ENCODE data around the gene DCUN1D1. TPM values are rescaled to one million over a fixed set of nuclear protein-coding genes. Genes with fewer than 3 reads are reported as not detected.

Gene DCUN1D1
- total and polyA plus RNA-seq, 10 of the 15 experiments (the other 5 are each of a cell fraction or from before 2014, with no cell fraction given), result 19.8 to 47.4 (median 30.8) TPM

GRCh38 chr3:182925330-182925943 lies 54.9 kb downstream of the DCUN1D1 start (continued):
- TF ChIP-seq EED (IDR thresholded peaks at IDR 0.05; ENCODE audit: low read depth) (no peak), WRNIP1 (IDR thresholded peaks at IDR 0.05; ENCODE audit: borderline replicate concordance, low read depth, low read length) (0 out of 2 replicates have a peak, but pooled peaks have one; percentile 77), IKZF2 (IDR thresholded peaks at IDR 0.05) (peak in 1 of 2 experiments; percentile 55; a peak in 2 of 4 replicates), ZNF217 (IDR thresholded peaks at IDR 0.05) (0 out of 2 replicates have a peak, but pooled peaks have one; percentile 22), MEF2B (IDR thresholded peaks at IDR 0.05; ENCODE audit: partially characterized antibody, poor library complexity, severe bottlenecking) (peak; percentile 82), BCL3 (IDR thresholded peaks at IDR 0.05; ENCODE audit: borderline replicate concordance, insufficient read depth, low read depth, low read length, poor library complexity, severe bottlenecking) (peak; percentile 62), PML (IDR thresholded peaks at IDR 0.05; ENCODE audit: low read length) (0 out of 2 replicates have a peak, but pooled peaks have one; percentile 38), SRF (IDR thresholded peaks at IDR 0.05; ENCODE audit: low read depth in 2 of 2, low read length in 2 of 2) (no peak), ATF2 (IDR thresholded peaks at IDR 0.05; ENCODE audit: low read length) (peak; percentile 31), KLF5 (IDR thresholded peaks at IDR 0.05; ENCODE audit: partially characterized antibody) (no peak), NFXL1 (IDR thresholded peaks at IDR 0.05; ENCODE audit: borderline replicate concordance) (no peak), ATF7 (IDR thresholded peaks at IDR 0.05; ENCODE audit: low read depth) (no peak), IRF5 (IDR thresholded peaks at IDR 0.05; ENCODE audit: borderline replicate concordance) (no peak), TAF1 (IDR thresholded peaks at IDR 0.05; ENCODE audit: borderline replicate concordance, low read depth, low read length) (no peak), ZNF384 (IDR thresholded peaks at IDR 0.05; ENCODE audit: borderline replicate concordance, low read depth, low read length) (no peak), PKNOX1 (IDR thresholded peaks at IDR 0.05) (peak; percentile 96), IRF3 (IDR thresholded peaks at IDR 0.05) (no peak), YY1 (IDR thresholded peaks at IDR 0.05; ENCODE audit: low read depth, low read length) (peak; percentile 97), RELB (IDR thresholded peaks at IDR 0.05; ENCODE audit: low read depth) (peak; percentile 90), RAD21 (IDR thresholded peaks at IDR 0.05; ENCODE audit: insufficient read depth, low read depth, low read length) (no peak), MEF2A (IDR thresholded peaks at IDR 0.05; ENCODE audit: insufficient read depth, low read depth, low read length) (peak; percentile 90), IKZF1 (conservative IDR thresholded peaks at IDR 0.05) (peak; percentile 58)
